GM04503 (cell line): ENCODE data around the gene ERF.

Experiments
- DNase-seq: peaks from one replicate; pipeline ENCODE4 v3.0.0-alpha.2; 2012; ENCODE audit warnings: low read depth

Gene ERF

DNA sequence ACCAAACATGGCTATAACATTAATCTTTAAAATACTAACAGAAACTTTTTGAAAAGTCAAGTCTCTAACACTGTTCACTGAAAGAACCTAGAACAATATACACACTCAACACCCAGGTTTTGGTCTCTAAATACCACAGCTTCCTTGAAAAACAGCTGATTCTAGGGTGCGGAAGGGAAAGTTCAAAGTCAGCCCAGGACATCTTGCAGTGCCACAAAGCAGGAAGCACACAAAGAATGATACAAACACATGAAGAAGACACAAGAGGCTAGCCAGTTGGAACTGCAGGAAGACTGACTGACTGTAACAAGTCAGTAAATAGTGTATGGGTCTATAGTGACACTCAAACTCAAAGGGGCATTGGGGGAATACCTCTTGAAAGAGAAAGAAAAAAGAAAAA lies 42.0 kb downstream of the ERF start:
- DNase-seq, result no peak

GRCh38 chr19:42208612-42209011 lies 46.3 kb downstream of the ERF start:
- no peak for DNase-seq

- no peak for DNase-seq
Observed at GRCh38 chr19:42207767-42208271, 47.1 kb downstream of the ERF start.

- no peak for DNase-seq
Observed at GRCh38 chr19:42206871-42207755, 47.8 kb downstream of the ERF start.

DNA sequence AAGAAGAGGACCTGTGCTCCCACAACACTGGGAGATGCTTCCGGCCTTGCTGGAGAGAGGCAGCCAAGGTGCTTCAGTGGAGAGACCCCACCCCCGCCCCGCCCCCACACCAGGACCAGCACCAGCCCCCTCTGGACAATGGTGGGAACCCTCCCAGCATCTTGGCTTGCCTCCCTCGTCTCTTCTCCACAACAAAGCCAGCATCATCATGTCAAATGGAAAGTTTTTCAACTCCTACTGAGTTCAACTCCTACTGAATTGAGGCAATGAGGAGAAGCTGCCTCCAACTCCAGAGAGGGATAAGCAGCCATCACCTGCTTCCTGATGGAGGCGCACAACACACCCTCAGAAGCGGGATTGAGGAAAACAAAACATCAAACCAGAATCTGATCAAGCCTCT lies 50.3 kb downstream of the ERF start:
- no peak for DNase-seq

GRCh38 chr19:42203700-42204099 lies 51.2 kb downstream of the ERF start:
- DNase-seq, result no peak

DNA sequence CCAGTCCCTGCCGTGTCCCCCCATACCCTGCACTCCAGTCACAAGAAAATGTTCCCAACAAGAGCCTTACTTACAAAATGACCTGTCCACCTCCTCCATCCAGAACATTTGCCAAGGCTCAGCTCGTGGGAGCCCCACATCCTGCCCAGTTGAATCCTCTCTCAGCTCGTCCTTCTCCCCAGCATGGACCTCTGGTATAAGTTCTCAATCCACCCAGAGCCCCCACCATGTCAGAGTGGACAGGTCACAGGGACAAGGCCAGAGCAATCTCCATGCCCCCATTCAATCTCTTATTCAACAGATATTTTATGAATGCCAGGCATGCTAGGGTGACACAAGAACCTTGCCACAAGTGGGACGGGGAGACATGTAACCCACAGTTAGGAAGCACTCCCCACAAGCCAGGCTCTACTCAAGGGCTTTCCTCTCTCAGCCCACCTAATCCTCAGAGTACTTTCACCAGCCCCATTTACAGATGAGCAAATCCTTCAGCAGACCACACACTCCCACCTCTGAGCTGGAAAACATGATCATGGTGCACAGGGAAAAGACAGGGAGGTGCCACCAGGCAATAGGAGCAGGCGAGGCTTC lies 52.5 kb downstream of the ERF start:
- DNase-seq, result no peak

GRCh38 chr19:42201489-42202289 lies 53.2 kb downstream of the ERF start:
- no peak for DNase-seq

GRCh38 chr19:42200116-42200715 lies 54.7 kb downstream of the ERF start:
- no peak for DNase-seq

DNA sequence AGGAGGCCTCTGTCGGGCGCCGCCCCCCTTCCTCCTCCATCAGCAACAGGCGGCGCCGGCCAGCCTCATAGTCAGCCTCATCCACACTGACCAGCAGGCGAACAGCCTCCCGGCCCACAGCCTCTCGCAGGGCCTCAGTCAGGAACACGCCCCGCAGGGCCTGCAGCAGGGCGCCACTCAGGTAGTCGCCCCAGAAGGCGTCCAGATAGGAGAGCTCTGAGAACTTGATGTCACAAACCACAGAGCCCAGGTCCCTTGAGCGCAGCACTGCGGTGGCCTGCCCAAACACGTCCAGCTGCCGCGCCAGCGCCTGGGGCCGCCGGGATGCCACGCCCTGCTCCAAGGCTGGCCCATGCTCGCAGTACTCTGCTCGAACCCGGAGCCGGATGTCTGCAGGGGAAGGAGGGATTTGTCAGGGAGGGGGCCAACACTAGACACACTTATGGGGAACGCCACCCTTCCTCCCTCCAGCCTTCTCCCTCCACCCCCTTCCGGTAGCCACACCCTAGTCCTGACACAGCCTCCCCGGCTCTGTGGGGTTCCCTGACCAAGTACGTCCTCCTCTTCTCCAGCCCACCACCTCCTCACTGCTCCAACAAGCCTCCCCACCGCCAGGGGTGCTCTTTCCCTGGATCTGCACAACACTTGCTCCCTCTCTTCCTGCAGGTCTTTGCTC lies 55.4 kb downstream of the ERF start:
- no peak for DNase-seq

- DNase-seq, result no peak
Observed at GRCh38 chr19:42198676-42199439, 56.1 kb downstream of the ERF start.
